ENCODE results near the gene KRT23. TPM values are rescaled to one million over a fixed set of nuclear protein-coding genes. Genes with fewer than 3 reads are reported as not detected.

Gene KRT23
- total and polyA plus RNA-seq, 8 donors = 1.1 to 2.6 TPM; not detected in 6

GRCh38 chr17:40895106-40895730 lies 42.2 kb downstream of the KRT23 start:
- no peak for DNase-seq
- no peaks in the 10 kb centered on the region for H3K9me3 ChIP-seq
- no peak for TF ChIP-seq POLR2A (IDR thresholded peaks at IDR 0.05)
- no peak for TF ChIP-seq CTCF (IDR thresholded peaks at IDR 0.05)
- no peak for TF ChIP-seq POLR2AphosphoS5 (IDR thresholded peaks at IDR 0.05)
- no peaks in the 10 kb centered on the region for H3K36me3 ChIP-seq
- no peaks in the 10 kb centered on the region for H3K4me1 ChIP-seq
- WGBS, 5 donors = 68 to 78% (median 70%) methylated on average over 9 of the region's 9 CpGs
- peaks cover 0 to 25% (median 0%) of the 10 kb centered on the region in 3 donors for H3K27me3 ChIP-seq
- H3K4me3 ChIP-seq = no peak overlapping the region
- intact Hi-C loops (cut with DNase I; ENCODE audit: low total_unique reads) = no loop called here
- no peak overlapping the region for H3K27ac ChIP-seq

- Histone ChIP-seq H3K9me3 (no peaks in the 10 kb centered on the region), H3K4me3 (no peak overlapping the region), H3K36me3 (no peaks in the 10 kb centered on the region), H3K27me3 (peaks cover 0 to 40% (median 0%) of the 10 kb centered on the region in 3 donors), H3K27ac (no peak overlapping the region), H3K4me1 (no peaks in the 10 kb centered on the region)
- 35 to 54% (median 39%) methylated on average over 2 of the region's 2 CpGs for WGBS, 5 donors
- no peak for DNase-seq
- no peak for TF ChIP-seq CTCF (IDR thresholded peaks at IDR 0.05)
- no peak for TF ChIP-seq POLR2AphosphoS5 (IDR thresholded peaks at IDR 0.05)
- TF ChIP-seq POLR2A (IDR thresholded peaks at IDR 0.05) = no peak
- no peak for TF ChIP-seq EP300 (IDR thresholded peaks at IDR 0.05)
- intact Hi-C loops (cut with DNase I; ENCODE audit: low total_unique reads) = no loop called here
Observed at GRCh38 chr17:40888196-40888720, 49.2 kb downstream of the KRT23 start.

- Histone ChIP-seq H3K36me3 (no peaks in the 10 kb centered on the region), H3K27me3 (peaks cover 0 to 31% (median 0%) of the 10 kb centered on the region in 3 donors), H3K9me3 (no peaks in the 10 kb centered on the region), H3K4me1 (no peaks in the 10 kb centered on the region), H3K27ac (no peak overlapping the region), H3K4me3 (no peak overlapping the region)
- TF ChIP-seq EP300 (IDR thresholded peaks at IDR 0.05) (no peak), POLR2A (IDR thresholded peaks at IDR 0.05) (no peak), CTCF (IDR thresholded peaks at IDR 0.05) (no peak), POLR2AphosphoS5 (IDR thresholded peaks at IDR 0.05) (no peak)
- WGBS, 5 donors = 31 to 53% (median 44%) methylated on average over 3 of the region's 3 CpGs
- intact Hi-C loops (cut with DNase I; ENCODE audit: low total_unique reads) = no loop called here
- DNase-seq = peak in 1 of 2 donors; percentile 62
Observed at GRCh38 chr17:40886090-40886489, 51.4 kb downstream of the KRT23 start.

GRCh38 chr17:40884708-40885512 lies 52.5 kb downstream of the KRT23 start, which contains the start of gene KRT20:
Gene KRT20, minus strand, starts transcription at chr17:40885242. Its CDS starts 57 bp downstream, at chr17:40885185.
- no peaks in the 10 kb centered on the region for H3K4me1 ChIP-seq
- H3K36me3 ChIP-seq = no peaks in the 10 kb centered on the region
- intact Hi-C loops (cut with DNase I; ENCODE audit: low total_unique reads) = no loop called here
- peaks cover 0 to 29% (median 0%) of the 10 kb centered on the region in 3 donors for H3K27me3 ChIP-seq
- H3K27ac ChIP-seq = no peak within 1 kb of the TSS
- WGBS, 5 donors = 88 to 94% (median 89%) methylated on average over 21 to 23 of the region's 23 CpGs
- H3K9me3 ChIP-seq = no peaks in the 10 kb centered on the region
- no peak for TF ChIP-seq EP300 (IDR thresholded peaks at IDR 0.05)
- TF ChIP-seq POLR2AphosphoS5 (IDR thresholded peaks at IDR 0.05) = no peak
- no peak for TF ChIP-seq CTCF (IDR thresholded peaks at IDR 0.05)
- TF ChIP-seq POLR2A (IDR thresholded peaks at IDR 0.05) = no peak
- peak within 1 kb of the TSS in 1 of 4 donors; percentile 3 for H3K4me3 ChIP-seq
- DNase-seq = no peak

All from stomach (tissue), 9 donors.